GM19328 (cell line): Measurements from ENCODE around the gene IRAK1.
"Not testable (repeated sequence)": the region's sequence is repeated elsewhere in the genome, so short reads cannot be mapped to it uniquely, and the experiment has no call there.

Experiments used
- ATAC-seq: cut with Tn5 transposase; IDR thresholded peaks from one replicate; pipeline ENCODE4 v1.9.1; 2021; ENCODE audit warnings: mild to moderate bottlenecking, moderate library complexity; ENCODE audit not compliant: unreplicated experiment

Gene IRAK1

GRCh38 chrX:154002215-154002719, 17.4 kb downstream of the IRAK1 start:
- ATAC-seq, result no peak

GRCh38 chrX:154000051-154000450, 19.7 kb downstream of the IRAK1 start:
- no peak for ATAC-seq

GRCh38 chrX:153999359-154000037, 20.2 kb downstream of the IRAK1 start:
- ATAC-seq, result no peak

GRCh38 chrX:153995504-153995903, 24.2 kb downstream of the IRAK1 start:
- ATAC-seq, result no peak

GRCh38 chrX:153994398-153994797, 25.3 kb downstream of the IRAK1 start:
- not testable (repeated sequence) for ATAC-seq

- ATAC-seq, result no peak
Measured at GRCh38 chrX:153993978-153994377, 25.7 kb downstream of the IRAK1 start.

- no peak for ATAC-seq
Measured at GRCh38 chrX:153993079-153993478, 26.6 kb downstream of the IRAK1 start.

GRCh38 chrX:153992180-153992579, 27.5 kb downstream of the IRAK1 start:
- ATAC-seq, result no peak

GRCh38 chrX:153991013-153991580, 28.6 kb downstream of the IRAK1 start:
- ATAC-seq, result no peak

- no peak for ATAC-seq
Measured at GRCh38 chrX:153989973-153990655, 29.6 kb downstream of the IRAK1 start.

- ATAC-seq, result no peak
Measured at GRCh38 chrX:153988493-153988892, 31.2 kb downstream of the IRAK1 start.

- ATAC-seq, result no peak
Measured at GRCh38 chrX:153984351-153985178, 35.1 kb downstream of the IRAK1 start.

GRCh38 chrX:153983321-153983801, 36.3 kb downstream of the IRAK1 start:
- ATAC-seq, result no peak

- ATAC-seq, result no peak
Measured at GRCh38 chrX:153981771-153982533, 37.8 kb downstream of the IRAK1 start.

- ATAC-seq, result no peak
Measured at GRCh38 chrX:153981231-153981630, 38.5 kb downstream of the IRAK1 start.

GRCh38 chrX:153980394-153980793, 39.3 kb downstream of the IRAK1 start:
- ATAC-seq, result not testable (repeated sequence)

- ATAC-seq, result no peak
Measured at GRCh38 chrX:153974726-153975286, 44.9 kb downstream of the IRAK1 start.

GRCh38 chrX:153974003-153974725, 45.5 kb downstream of the IRAK1 start:
- ATAC-seq, result no peak
